Keratinocyte (primary cell): ENCODE measurements around the gene SIVA1. TPM values are rescaled to one million over a fixed set of nuclear protein-coding genes. Genes with fewer than 3 reads are reported as not detected.

ENCODE experiments used
- DNase-seq: peaks from one replicate; pipeline ENCODE4 v3.0.0-alpha.2; 2011; ENCODE audit warnings: low read depth, missing footprints, low spot score
- FAIRE-seq: peaks from 2 replicates; lab custom pipeline; 2011; peaks lifted over from hg19 to GRCh38; lab: Jason Lieb, UNC
- H2AFZ ChIP-seq: 2 replicates; pipeline ENCODE4 v1.6.0; 2012; ENCODE audit warnings: low read length, control low read depth, inconsistent platforms; ENCODE audit not compliant: control insufficient read depth
- H3K27ac ChIP-seq: 2 replicates; pipeline ENCODE4 v1.5.1; 2011; ENCODE audit warnings: low read length; ENCODE audit not compliant: control insufficient read depth, insufficient read depth
- H3K27me3 ChIP-seq: 3 replicates; pipeline ENCODE4 v1.6.0; 2011; ENCODE audit warnings: low read length; ENCODE audit not compliant: control insufficient read depth, insufficient read depth; ENCODE audit errors: extremely low read depth
- H3K36me3 ChIP-seq, 2 experiments: 2 replicates in 1 of 2; 3 replicates in 1 of 2; pipeline ENCODE4 v1.5.1; 2011; ENCODE audit warnings: low read length in 2 of 2, mild to moderate bottlenecking in 1 of 2; ENCODE audit not compliant: control insufficient read depth in 2 of 2, insufficient read depth in 2 of 2; ENCODE audit errors: extremely low read depth in 1 of 2
- H3K4me1 ChIP-seq: 3 replicates; pipeline ENCODE4 v1.5.1; 2011; ENCODE audit warnings: low read length; ENCODE audit not compliant: control insufficient read depth, insufficient read depth; ENCODE audit errors: extremely low read depth
- H3K4me2 ChIP-seq: 3 replicates; pipeline ENCODE4 v1.6.0; 2011; ENCODE audit warnings: low read depth, low read length; ENCODE audit not compliant: control insufficient read depth, insufficient read depth; ENCODE audit errors: extremely low read depth
- H3K4me3 ChIP-seq, 3 experiments: fragments of 200-600 bp in 1 of 3; sonication (generic) in 1 of 3; 2 replicates in 2 of 3; 3 replicates in 1 of 3; pipeline ENCODE4 v1.5.1; 2011 to 2016; ENCODE audit warnings: low read length in 3 of 3, mild to moderate bottlenecking in 3 of 3, control low read depth in 2 of 3, inconsistent platforms in 1 of 3, low read depth in 1 of 3, mixed read lengths in 1 of 3, mixed run types in 1 of 3, moderate library complexity in 1 of 3; ENCODE audit not compliant: control insufficient read depth in 2 of 3, insufficient read depth in 2 of 3; ENCODE audit errors: extremely low read depth in 1 of 3
- H3K79me2 ChIP-seq: 2 replicates; pipeline ENCODE4 v1.6.0; 2012; ENCODE audit warnings: low read length; ENCODE audit not compliant: control insufficient read depth, insufficient read depth
- H3K9ac ChIP-seq: 3 replicates; pipeline ENCODE4 v1.6.0; 2011; ENCODE audit warnings: low read length; ENCODE audit not compliant: control insufficient read depth, insufficient read depth; ENCODE audit errors: extremely low read depth
- H3K9me1 ChIP-seq: 3 replicates; pipeline ENCODE4 v1.6.0; 2011; ENCODE audit warnings: low read length; ENCODE audit not compliant: control insufficient read depth, insufficient read depth; ENCODE audit errors: extremely low read depth
- H3K9me3 ChIP-seq: 2 replicates; pipeline ENCODE4 v1.5.1; 2012; ENCODE audit warnings: low read depth, low read length; ENCODE audit not compliant: control insufficient read depth
- H4K20me1 ChIP-seq: 3 replicates; pipeline ENCODE4 v1.6.0; 2011; ENCODE audit warnings: low read length; ENCODE audit not compliant: control insufficient read depth, insufficient read depth; ENCODE audit errors: extremely low read depth
- EZH2 ChIP-seq: IDR thresholded peaks from one replicate; pipeline ENCODE4 v1.6.1; 2012; ENCODE audit warnings: inconsistent platforms, mild to moderate bottlenecking, low read length, moderate library complexity
- dilution Hi-C: fragments of 300-500 bp; cut with MboI; formaldehyde crosslinking; loops from one replicate; pipeline ENCODE4 v1.7.0; 2020; ENCODE audit warnings: low sequenced_read_pairs; ENCODE audit not compliant: extremely low pct_ligation_motif_present
- polyA plus RNA-seq, 5 experiments: library from polyadenylated mRNA; depleted of rRNA in 3 of 5; stranded (reverse) in 3 of 5; stranded (forward) in 1 of 5; unstranded in 1 of 5; fragments of >200 nt; gene quantifications; 1 replicate in 1 of 5; 2 replicates in 3 of 5; 3 replicates in 1 of 5; pipeline versions ENCODE4 v1.2.1 to v1.2.3, GENCODE V29; 2011 to 2012; ENCODE audit warnings: missing spikeins in 2 of 5, low read depth in 1 of 5, low replicate concordance in 1 of 5
- TF ChIP-seq, protein P1 (sequence below), 3 experiments: IDR thresholded peaks in 1 of 3; conservative IDR thresholded peaks in 1 of 3; optimal IDR thresholded peaks in 1 of 3; 2 replicates in 2 of 3; 3 replicates in 1 of 3; pipeline versions ENCODE3 to v1.5.1; 2011; ENCODE audit warnings: low read length in 3 of 3, mild to moderate bottlenecking in 3 of 3, moderate library complexity in 2 of 3, control low read depth in 1 of 3, inconsistent platforms in 1 of 3; ENCODE audit not compliant: insufficient read depth in 2 of 3; ENCODE audit errors: extremely low read depth in 1 of 3

The SIVA1 gene
- polyA plus RNA-seq, 1 donor (not counting 4 experiments of a cell fraction or from before 2014, with no cell fraction given) = 35.3 TPM

DNA sequence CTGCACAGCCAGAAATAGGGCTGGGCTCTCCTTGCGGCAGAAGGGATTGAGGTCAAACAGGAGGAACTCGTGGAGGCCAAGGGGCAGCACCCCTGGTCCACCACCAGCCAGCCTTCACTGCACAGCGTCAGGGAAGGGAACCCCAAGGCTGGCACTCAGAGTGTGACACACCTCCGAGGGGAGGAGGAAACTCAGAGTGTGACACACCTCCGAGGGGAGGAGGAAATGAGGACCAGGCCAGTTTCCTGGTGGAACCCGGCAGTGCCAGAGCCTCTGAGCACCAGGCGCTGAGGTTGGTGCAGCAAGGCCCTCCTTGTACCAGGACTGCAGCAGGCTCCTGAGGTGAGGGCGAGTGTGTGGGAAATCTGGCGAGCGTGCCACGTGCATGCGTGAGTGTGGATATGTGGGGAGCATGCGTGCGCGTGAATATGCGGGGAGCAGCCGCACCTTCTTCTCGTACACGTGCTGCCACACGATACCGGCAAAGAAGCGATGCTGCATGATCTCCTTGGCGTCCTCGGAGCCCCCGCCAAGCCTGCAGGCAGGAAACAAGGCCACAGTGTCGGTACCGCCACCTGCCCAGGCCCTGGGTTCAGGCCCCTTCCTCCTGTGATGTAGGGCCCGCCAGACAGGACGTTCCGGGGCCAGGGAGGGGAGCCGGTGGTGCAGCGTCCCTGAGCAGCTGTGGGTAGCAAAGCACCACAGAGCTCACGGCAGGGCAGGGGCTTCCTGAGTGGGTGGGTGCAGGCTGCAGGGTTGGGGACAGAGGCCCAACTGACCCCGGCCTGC lies 19.2 kb downstream of the SIVA1 start:
- H3K4me1 ChIP-seq = no peaks in the 10 kb centered on the region
- H3K9me3 ChIP-seq = no peaks in the 10 kb centered on the region
- no peaks in the 10 kb centered on the region for H3K79me2 ChIP-seq
- no peak for TF ChIP-seq EZH2
- TF ChIP-seq, protein P1, sequence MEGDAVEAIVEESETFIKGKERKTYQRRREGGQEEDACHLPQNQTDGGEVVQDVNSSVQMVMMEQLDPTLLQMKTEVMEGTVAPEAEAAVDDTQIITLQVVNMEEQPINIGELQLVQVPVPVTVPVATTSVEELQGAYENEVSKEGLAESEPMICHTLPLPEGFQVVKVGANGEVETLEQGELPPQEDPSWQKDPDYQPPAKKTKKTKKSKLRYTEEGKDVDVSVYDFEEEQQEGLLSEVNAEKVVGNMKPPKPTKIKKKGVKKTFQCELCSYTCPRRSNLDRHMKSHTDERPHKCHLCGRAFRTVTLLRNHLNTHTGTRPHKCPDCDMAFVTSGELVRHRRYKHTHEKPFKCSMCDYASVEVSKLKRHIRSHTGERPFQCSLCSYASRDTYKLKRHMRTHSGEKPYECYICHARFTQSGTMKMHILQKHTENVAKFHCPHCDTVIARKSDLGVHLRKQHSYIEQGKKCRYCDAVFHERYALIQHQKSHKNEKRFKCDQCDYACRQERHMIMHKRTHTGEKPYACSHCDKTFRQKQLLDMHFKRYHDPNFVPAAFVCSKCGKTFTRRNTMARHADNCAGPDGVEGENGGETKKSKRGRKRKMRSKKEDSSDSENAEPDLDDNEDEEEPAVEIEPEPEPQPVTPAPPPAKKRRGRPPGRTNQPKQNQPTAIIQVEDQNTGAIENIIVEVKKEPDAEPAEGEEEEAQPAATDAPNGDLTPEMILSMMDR (optimal IDR thresholded peaks at IDR 0.05 in 1 of 3, IDR thresholded peaks at IDR 0.05 in 1 of 3, conservative IDR thresholded peaks at IDR 0.05 in 1 of 3; ENCODE audit: extremely low read depth in 1 of 3, insufficient read depth in 2 of 3, low read length in 3 of 3) = no peak
- no peaks in the 10 kb centered on the region for H3K9me1 ChIP-seq
- H3K27ac ChIP-seq = no peak overlapping the region
- no peak overlapping the region for H3K4me3 ChIP-seq
- DNase-seq = no peak
- no peak for FAIRE-seq
- no peaks in the 10 kb centered on the region for H3K27me3 ChIP-seq
- H4K20me1 ChIP-seq = no peaks in the 10 kb centered on the region
- dilution Hi-C loops = no loop called here
- no peak overlapping the region for H2AFZ ChIP-seq
- H3K36me3 ChIP-seq = peaks cover 25 to 26% of the 10 kb centered on the region in 2 experiments
- no peak overlapping the region for H3K4me2 ChIP-seq
- no peak overlapping the region for H3K9ac ChIP-seq

DNA sequence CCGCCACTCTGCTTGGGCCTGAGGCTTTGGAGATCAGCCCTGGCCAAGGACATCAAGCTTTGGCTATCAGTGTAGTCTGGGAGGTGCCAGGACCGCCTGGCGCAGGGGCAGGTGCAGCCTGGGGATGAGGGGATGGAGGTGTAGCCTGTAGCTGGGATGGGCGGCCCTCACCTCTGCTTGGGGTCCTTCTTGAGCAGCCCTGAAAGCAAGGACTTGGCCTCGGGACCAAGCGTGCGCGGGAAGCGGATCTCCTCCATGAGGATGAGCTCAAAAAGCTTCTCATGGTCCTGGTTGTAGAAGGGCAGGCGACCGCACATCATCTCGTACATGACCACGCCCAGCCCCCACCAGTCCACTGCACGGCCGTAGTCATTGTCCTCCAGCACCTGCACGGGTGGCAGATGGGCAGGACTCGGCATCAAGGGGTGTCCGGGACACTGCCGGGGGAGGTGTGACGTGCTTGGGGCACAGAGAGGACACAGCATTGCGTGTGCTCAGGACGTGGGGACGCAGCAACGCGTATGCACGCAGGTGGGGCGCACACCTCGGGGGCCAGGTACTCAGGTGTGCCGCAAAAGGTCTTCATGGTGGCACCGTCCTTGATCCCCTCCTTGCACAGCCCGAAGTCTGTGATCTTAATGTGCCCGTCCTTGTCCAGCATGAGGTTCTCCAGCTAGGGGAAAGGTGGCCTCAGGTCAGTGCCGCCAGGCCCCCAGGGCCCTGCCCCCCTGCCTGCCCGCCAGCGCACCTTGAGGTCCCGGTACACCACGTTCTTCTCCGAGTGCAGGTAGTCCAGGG lies 20.0 kb downstream of the SIVA1 start:
- Histone ChIP-seq H2AFZ (no peak overlapping the region), H3K79me2 (no peaks in the 10 kb centered on the region), H3K9ac (no peak overlapping the region), H3K27ac (no peak overlapping the region), H4K20me1 (no peaks in the 10 kb centered on the region), H3K4me3 (no peak overlapping the region), H3K4me1 (no peaks in the 10 kb centered on the region), H3K9me1 (no peaks in the 10 kb centered on the region), H3K27me3 (no peaks in the 10 kb centered on the region), H3K4me2 (no peak overlapping the region), H3K9me3 (no peaks in the 10 kb centered on the region), H3K36me3 (peaks cover 25 to 26% of the 10 kb centered on the region in 2 experiments)
- dilution Hi-C loops = no loop called here
- TF ChIP-seq EZH2 = no peak
- TF ChIP-seq, protein P1 (optimal IDR thresholded peaks at IDR 0.05 in 1 of 3, IDR thresholded peaks at IDR 0.05 in 1 of 3, conservative IDR thresholded peaks at IDR 0.05 in 1 of 3; ENCODE audit: extremely low read depth in 1 of 3, insufficient read depth in 2 of 3, low read length in 3 of 3) = no peak
- DNase-seq (no peak), FAIRE-seq (no peak)
